ENCODE measurements around the gene STPG1. TPM values are rescaled to one million over a fixed set of nuclear protein-coding genes. Genes with fewer than 3 reads are reported as not detected.

The STPG1 gene
- polyA plus RNA-seq, 2 of the 4 experiments (the other 2 are of a cell fraction) = 4.4 to 9.7 TPM

- 89% methylated on average over 6 of the region's 9 CpGs for WGBS (ENCODE audit: missing lambda C conversion rate)
- POLR2A ChIA-PET = no interaction called here
- no peak for ATAC-seq
- Histone ChIP-seq H3K27ac (no peak overlapping the region), H3K4me1 (no peaks in the 10 kb centered on the region), H3K4me3 (no peak overlapping the region), H3K4me2 (no peak overlapping the region), H3K9me3 (no peaks in the 10 kb centered on the region)
- FAIRE-seq = no peak
- no peak for DNase-seq (ENCODE audit: low read depth in 1 of 2, low spot score in 1 of 2)
- TF ChIP-seq NPAS2 (CRISPR knock-in tag; IDR thresholded peaks at IDR 0.05; ENCODE audit: borderline replicate concordance) (no peak), HOXB5 (CRISPR knock-in tag; IDR thresholded peaks at IDR 0.05) (no peak), BHLHE40 (IDR thresholded peaks at IDR 0.05; ENCODE audit: low read depth, low read length) (no peak), TFCP2L1 (CRISPR knock-in tag; IDR thresholded peaks at IDR 0.05) (no peak), HDAC2 (IDR thresholded peaks at IDR 0.05) (no peak), MYC (IDR thresholded peaks at IDR 0.05; ENCODE audit: borderline replicate concordance, low read length) (no peak)
- CTCF ChIA-PET = interaction anchor here (1.4 kb wide), 1 partner anchor 10 kb away, joined by 4 read pairs; no protein-coding TSS in a partner anchor
These were observed 24.9 kb upstream of the STPG1 start for GRCh38 chr1:24438423-24438901.

GRCh38 chr1:24437631-24438396 lies 24.2 kb upstream of the STPG1 start:
- ATAC-seq (no peak), FAIRE-seq (no peak), DNase-seq (ENCODE audit: low read depth in 1 of 2, low spot score in 1 of 2) (no peak)
- TF ChIP-seq HES2 (IDR thresholded peaks at IDR 0.05) = no peak
- no peak for TF ChIP-seq HOXB5 (CRISPR knock-in tag; IDR thresholded peaks at IDR 0.05)
- TF ChIP-seq USF2 (IDR thresholded peaks at IDR 0.05) = no peak
- TF ChIP-seq ZFP36 (IDR thresholded peaks at IDR 0.05; ENCODE audit: borderline replicate concordance, partially characterized antibody) = no peak
- no peak for TF ChIP-seq JUNB (IDR thresholded peaks at IDR 0.05)
- no peak for TF ChIP-seq POLR2AphosphoS2 (conservative IDR thresholded peaks at IDR 0.05; ENCODE audit: low read length)
- TF ChIP-seq JUN (IDR thresholded peaks at IDR 0.05) = no peak
- TF ChIP-seq BCL3 (IDR thresholded peaks at IDR 0.05) = no peak
- TF ChIP-seq REST (IDR thresholded peaks at IDR 0.05) = no peak
- TF ChIP-seq MAX (IDR thresholded peaks at IDR 0.05) = no peak
- TF ChIP-seq HOXA7 (CRISPR knock-in tag; IDR thresholded peaks at IDR 0.05) = no peak
- no peak for TF ChIP-seq SMC3 (IDR thresholded peaks at IDR 0.05)
- TF ChIP-seq FOXS1 (CRISPR knock-in tag; IDR thresholded peaks at IDR 0.05) = no peak
- no peak for TF ChIP-seq CTCF (IDR thresholded peaks at IDR 0.05)
- no peak for TF ChIP-seq RFX5 (IDR thresholded peaks at IDR 0.05)
- no peak for TF ChIP-seq CBX2 (IDR thresholded peaks at IDR 0.05; ENCODE audit: borderline replicate concordance, low read depth)
- TF ChIP-seq GATA3 (IDR thresholded peaks at IDR 0.05; ENCODE audit: borderline replicate concordance) = no peak
- no peak overlapping the region for H3K4me2 ChIP-seq
- ChIA-PET CTCF (interaction anchor here (1.4 kb wide), 1 partner anchor 9 kb away, joined by 4 read pairs; no protein-coding TSS in a partner anchor), POLR2A (no interaction called here)
- 77% methylated on average over 9 of the region's 9 CpGs for WGBS (ENCODE audit: missing lambda C conversion rate)
- no peak overlapping the region for H3K4me3 ChIP-seq
- no peaks in the 10 kb centered on the region for H3K9me3 ChIP-seq
- H3K27ac ChIP-seq = no peak overlapping the region
- H3K4me1 ChIP-seq = no peaks in the 10 kb centered on the region

Measured in A549 (cell line).